ENCODE measurements around the gene TRMT5.

DNA sequence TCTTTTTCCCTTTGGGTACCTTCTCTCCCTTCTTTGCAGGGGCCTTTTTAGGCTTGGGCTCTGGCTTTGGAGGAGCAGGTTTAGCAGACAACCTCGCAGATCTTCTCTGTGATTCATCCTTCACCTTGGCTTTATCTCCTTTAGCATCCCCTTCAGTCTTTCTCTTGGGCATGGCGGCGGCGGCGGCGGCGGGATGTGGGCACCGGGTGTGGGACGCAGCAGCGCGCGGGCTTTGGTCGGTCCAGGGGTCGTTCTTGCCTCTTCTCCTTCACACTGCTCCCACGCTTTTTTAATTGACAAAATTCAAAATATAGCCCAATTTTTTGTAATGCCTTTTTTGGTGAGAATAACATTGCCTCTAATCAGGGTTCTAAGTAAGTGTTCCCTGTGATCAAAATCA, 8.6 kb downstream of the TRMT5 start:
- TF ChIP-seq, protein P1, sequence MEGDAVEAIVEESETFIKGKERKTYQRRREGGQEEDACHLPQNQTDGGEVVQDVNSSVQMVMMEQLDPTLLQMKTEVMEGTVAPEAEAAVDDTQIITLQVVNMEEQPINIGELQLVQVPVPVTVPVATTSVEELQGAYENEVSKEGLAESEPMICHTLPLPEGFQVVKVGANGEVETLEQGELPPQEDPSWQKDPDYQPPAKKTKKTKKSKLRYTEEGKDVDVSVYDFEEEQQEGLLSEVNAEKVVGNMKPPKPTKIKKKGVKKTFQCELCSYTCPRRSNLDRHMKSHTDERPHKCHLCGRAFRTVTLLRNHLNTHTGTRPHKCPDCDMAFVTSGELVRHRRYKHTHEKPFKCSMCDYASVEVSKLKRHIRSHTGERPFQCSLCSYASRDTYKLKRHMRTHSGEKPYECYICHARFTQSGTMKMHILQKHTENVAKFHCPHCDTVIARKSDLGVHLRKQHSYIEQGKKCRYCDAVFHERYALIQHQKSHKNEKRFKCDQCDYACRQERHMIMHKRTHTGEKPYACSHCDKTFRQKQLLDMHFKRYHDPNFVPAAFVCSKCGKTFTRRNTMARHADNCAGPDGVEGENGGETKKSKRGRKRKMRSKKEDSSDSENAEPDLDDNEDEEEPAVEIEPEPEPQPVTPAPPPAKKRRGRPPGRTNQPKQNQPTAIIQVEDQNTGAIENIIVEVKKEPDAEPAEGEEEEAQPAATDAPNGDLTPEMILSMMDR (conservative IDR thresholded peaks at IDR 0.05), result no peak
- TF ChIP-seq ZFX (IDR thresholded peaks at IDR 0.05), result no peak

Measured in C4-2B (cell line).